Muscle layer of colon (tissue), 2 donors: ENCODE measurements around the gene DLG1.
"Not testable (repeated sequence)": the region's sequence is repeated elsewhere in the genome, so short reads cannot be mapped to it uniquely, and the experiment has no call there.

Experiments used
- H3K27ac ChIP-seq: one replicate; pipeline ENCODE4 v1.7.0; 2013; ENCODE audit warnings: low read depth, mild to moderate bottlenecking, low read length, moderate library complexity
- H3K27me3 ChIP-seq, 2 donors: one replicate each; pipeline ENCODE4 v1.7.0; 2013; ENCODE audit warnings: low read length in 2 of 2, mild to moderate bottlenecking in 2 of 2; ENCODE audit not compliant: insufficient read depth in 2 of 2, control insufficient read depth in 1 of 2
- H3K36me3 ChIP-seq: one replicate; pipeline ENCODE4 v1.7.0; 2013; ENCODE audit warnings: mild to moderate bottlenecking, low read length; ENCODE audit not compliant: insufficient read depth
- H3K4me1 ChIP-seq: one replicate; pipeline ENCODE4 v1.7.0; 2013; ENCODE audit warnings: mild to moderate bottlenecking, low read length; ENCODE audit not compliant: insufficient read depth
- H3K4me3 ChIP-seq, 2 donors: one replicate each; pipeline ENCODE4 v1.7.0; 2013; ENCODE audit warnings: low read length in 2 of 2, low read depth in 1 of 2, mild to moderate bottlenecking in 1 of 2, moderate library complexity in 1 of 2
- H3K9ac ChIP-seq: one replicate; pipeline ENCODE4 v1.7.0; 2013; ENCODE audit warnings: low read length
- H3K9me3 ChIP-seq: one replicate; pipeline ENCODE4 v1.7.0; 2013; ENCODE audit warnings: mild to moderate bottlenecking, low read length
- donor health status: abdominal sarcoma.
- donor health status: Adenocarcinoma of cecum.

Gene DLG1

GRCh38 chr3:197034778-197035177, 263.6 kb downstream of the DLG1 start:
- not testable (repeated sequence) for H3K9ac ChIP-seq, H3K36me3 ChIP-seq, H3K27me3 ChIP-seq, H3K27ac ChIP-seq, H3K9me3 ChIP-seq, H3K4me1 ChIP-seq, H3K4me3 ChIP-seq

- H3K27ac ChIP-seq, H3K36me3 ChIP-seq, H3K9me3 ChIP-seq, H3K9ac ChIP-seq, H3K4me3 ChIP-seq, H3K4me1 ChIP-seq: not testable (repeated sequence)
- H3K27me3 ChIP-seq = peaks cover 0 to 19% of the 10 kb centered on the region in 2 donors
Observed at GRCh38 chr3:197033764-197034163, 264.6 kb downstream of the DLG1 start.

- H3K4me3 ChIP-seq = no peak overlapping the region
Observed at GRCh38 chr3:197031315-197032285, 266.8 kb downstream of the DLG1 start.

GRCh38 chr3:197030379-197031314, 267.8 kb downstream of the DLG1 start:
- Histone ChIP-seq H3K4me1 (no peaks in the 10 kb centered on the region), H3K9me3 (no peaks in the 10 kb centered on the region), H3K9ac (no peak overlapping the region), H3K4me3 (no peak overlapping the region), H3K27ac (no peak overlapping the region), H3K27me3 (peaks cover 0 to 20% of the 10 kb centered on the region in 2 donors), H3K36me3 (no peaks in the 10 kb centered on the region)

More at GRCh38 chr3:197031315-197032285, 266.8 kb downstream of the DLG1 start:
- peaks cover 0 to 20% of the 10 kb centered on the region in 2 donors for H3K27me3 ChIP-seq
- no peaks in the 10 kb centered on the region for H3K4me1 ChIP-seq
- no peak overlapping the region for H3K27ac ChIP-seq
- no peaks in the 10 kb centered on the region for H3K9me3 ChIP-seq
- H3K36me3 ChIP-seq = no peaks in the 10 kb centered on the region
- no peak overlapping the region for H3K9ac ChIP-seq

- H3K4me3 ChIP-seq = peak within 1 kb of the TSS; percentile 32 to 47
- peaks cover 0 to 12% of the 10 kb centered on the region in 2 donors for H3K27me3 ChIP-seq
- no peaks in the 10 kb centered on the region for H3K4me1 ChIP-seq
- no peaks in the 10 kb centered on the region for H3K36me3 ChIP-seq
- no peak within 1 kb of the TSS for H3K27ac ChIP-seq
- no peak within 1 kb of the TSS for H3K9ac ChIP-seq
- H3K9me3 ChIP-seq = no peaks in the 10 kb centered on the region
Observed at GRCh38 chr3:197029511-197030167, 268.8 kb downstream of the DLG1 start, which contains the start of gene MELTF. Gene MELTF (minus strand): TSS chr3:197029817. CDS start chr3:197029702, 115 bp downstream.

- peak overlapping the region; percentile 32 to 47 for H3K4me3 ChIP-seq
Observed at GRCh38 chr3:197028728-197029510, 269.5 kb downstream of the DLG1 start.

GRCh38 chr3:197027896-197028727, 270.3 kb downstream of the DLG1 start:
- peaks cover 0 to 18% of the 10 kb centered on the region in 2 donors for H3K27me3 ChIP-seq

More at GRCh38 chr3:197028728-197029510, 269.5 kb downstream of the DLG1 start:
- H3K27ac ChIP-seq = no peak overlapping the region
- H3K36me3 ChIP-seq = no peaks in the 10 kb centered on the region
- no peak overlapping the region for H3K9ac ChIP-seq
- H3K4me1 ChIP-seq = no peaks in the 10 kb centered on the region
- peaks cover 0 to 18% of the 10 kb centered on the region in 2 donors for H3K27me3 ChIP-seq
- H3K9me3 ChIP-seq = no peaks in the 10 kb centered on the region

GRCh38 chr3:197027151-197027895, 271.1 kb downstream of the DLG1 start:
- Histone ChIP-seq H3K9me3 (no peaks in the 10 kb centered on the region), H3K9ac (no peak overlapping the region), H3K4me1 (no peaks in the 10 kb centered on the region), H3K4me3 (no peak overlapping the region), H3K36me3 (no peaks in the 10 kb centered on the region), H3K27ac (no peak overlapping the region), H3K27me3 (peaks cover 0 to 18% of the 10 kb centered on the region in 2 donors)

More at GRCh38 chr3:197027896-197028727, 270.3 kb downstream of the DLG1 start:
- no peaks in the 10 kb centered on the region for H3K4me1 ChIP-seq
- H3K4me3 ChIP-seq = no peak overlapping the region
- no peaks in the 10 kb centered on the region for H3K36me3 ChIP-seq
- no peak overlapping the region for H3K27ac ChIP-seq
- no peaks in the 10 kb centered on the region for H3K9me3 ChIP-seq
- H3K9ac ChIP-seq = no peak overlapping the region

- Histone ChIP-seq H3K27me3 (peaks cover 0 to 18% of the 10 kb centered on the region in 2 donors), H3K27ac (no peak overlapping the region), H3K4me3 (no peak overlapping the region), H3K36me3 (no peaks in the 10 kb centered on the region), H3K4me1 (no peaks in the 10 kb centered on the region), H3K9ac (no peak overlapping the region), H3K9me3 (no peaks in the 10 kb centered on the region)
Observed at GRCh38 chr3:197026481-197026866, 271.9 kb downstream of the DLG1 start.
